BJ (cell line): Measurements from ENCODE around the gene HDAC9. TPM values are rescaled to one million over a fixed set of nuclear protein-coding genes. Genes with fewer than 3 reads are reported as not detected.

ENCODE experiments used
- CTCF ChIA-PET: fragments of 350-600 bp; formaldehyde crosslinking; extraction: SDS; loops from one replicate; lab custom pipeline; 2021; ENCODE audit warnings: antibody characterized with exemption, inconsistent platforms; lab: Yijun Ruan, JAX
- POLR2A ChIA-PET: fragments of 300-600 bp; sonication (Branson Sonifier 250); formaldehyde crosslinking; extraction: SDS; loops from one replicate; lab custom pipeline; 2021; ENCODE audit warnings: antibody characterized with exemption; lab: Charles Lee
- DNase-seq: peaks from one replicate; pipeline ENCODE4 v3.0.0-alpha.2; 2011; ENCODE audit warnings: low read depth
- H3K27me3 ChIP-seq: 2 replicates; pipeline ENCODE4 v1.6.0; 2011; ENCODE audit warnings: low read length; ENCODE audit not compliant: control insufficient read depth, insufficient read depth
- H3K36me3 ChIP-seq: 2 replicates; pipeline ENCODE4 v1.5.1; 2011; ENCODE audit warnings: low read length; ENCODE audit not compliant: control insufficient read depth, insufficient read depth
- H3K4me3 ChIP-seq: 2 replicates; pipeline ENCODE4 v1.5.1; 2011; ENCODE audit warnings: low read depth, mild to moderate bottlenecking, control low read depth, low read length
- polyA plus RNA-seq: library from polyadenylated mRNA; depleted of rRNA; stranded (reverse); fragments of >200 nt; gene quantifications from 2 replicates; pipeline ENCODE4 v1.2.3, GENCODE V29; 2011
- TF ChIP-seq, protein P1 (sequence below): IDR thresholded peaks from 2 replicates; pipeline ENCODE4 v1.5.1; 2011; ENCODE audit warnings: low read depth, mild to moderate bottlenecking, control low read depth, inconsistent platforms, low read length, moderate library complexity; ENCODE audit not compliant: insufficient read depth

HDAC9 gene
- polyA plus RNA-seq, 1 experiment = 14.7 TPM

GRCh38 chr7:18566205-18566604 lies 70.7 kb downstream of the HDAC9 start:
- TF ChIP-seq, protein P1, sequence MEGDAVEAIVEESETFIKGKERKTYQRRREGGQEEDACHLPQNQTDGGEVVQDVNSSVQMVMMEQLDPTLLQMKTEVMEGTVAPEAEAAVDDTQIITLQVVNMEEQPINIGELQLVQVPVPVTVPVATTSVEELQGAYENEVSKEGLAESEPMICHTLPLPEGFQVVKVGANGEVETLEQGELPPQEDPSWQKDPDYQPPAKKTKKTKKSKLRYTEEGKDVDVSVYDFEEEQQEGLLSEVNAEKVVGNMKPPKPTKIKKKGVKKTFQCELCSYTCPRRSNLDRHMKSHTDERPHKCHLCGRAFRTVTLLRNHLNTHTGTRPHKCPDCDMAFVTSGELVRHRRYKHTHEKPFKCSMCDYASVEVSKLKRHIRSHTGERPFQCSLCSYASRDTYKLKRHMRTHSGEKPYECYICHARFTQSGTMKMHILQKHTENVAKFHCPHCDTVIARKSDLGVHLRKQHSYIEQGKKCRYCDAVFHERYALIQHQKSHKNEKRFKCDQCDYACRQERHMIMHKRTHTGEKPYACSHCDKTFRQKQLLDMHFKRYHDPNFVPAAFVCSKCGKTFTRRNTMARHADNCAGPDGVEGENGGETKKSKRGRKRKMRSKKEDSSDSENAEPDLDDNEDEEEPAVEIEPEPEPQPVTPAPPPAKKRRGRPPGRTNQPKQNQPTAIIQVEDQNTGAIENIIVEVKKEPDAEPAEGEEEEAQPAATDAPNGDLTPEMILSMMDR = no peak
- CTCF ChIA-PET = interaction anchor here (1.1 to 1.6 kb wide), 2 partner anchors 141 to 860 kb away, joined by 3 read pairs; no protein-coding TSS in a partner anchor
- no peak overlapping the region for H3K4me3 ChIP-seq
- DNase-seq = no peak
- POLR2A ChIA-PET = no interaction called here
- no peaks in the 10 kb centered on the region for H3K36me3 ChIP-seq
- H3K27me3 ChIP-seq = no peaks in the 10 kb centered on the region

DNA sequence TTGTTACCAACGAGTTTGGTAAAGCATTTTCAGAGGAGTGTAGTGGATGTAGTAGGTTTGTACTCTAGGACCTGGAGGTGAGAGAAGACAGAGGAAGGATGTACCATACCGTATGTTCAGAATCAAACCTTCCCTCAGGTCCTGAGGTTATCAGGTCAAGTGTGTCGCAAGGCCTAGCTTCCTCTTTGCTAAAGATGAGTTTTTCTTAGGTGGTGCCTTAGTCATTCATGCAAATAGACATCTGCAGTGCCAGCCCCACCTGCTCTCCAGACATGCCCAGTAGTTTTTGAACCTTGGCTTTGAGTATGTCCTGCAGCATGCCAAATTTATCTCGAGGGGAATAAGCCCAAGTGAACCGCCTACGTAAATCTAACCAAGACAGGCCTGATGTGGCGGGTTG lies 71.3 kb downstream of the HDAC9 start:
- ChIA-PET CTCF (interaction anchor here (1.1 to 2.2 kb wide), 3 partner anchors 142 to 860 kb away, joined by 3 to 15 read pairs (median 3); no protein-coding TSS in a partner anchor), POLR2A (no interaction called here)
- DNase-seq = no peak
- TF ChIP-seq, protein P1 = no peak
- Histone ChIP-seq H3K27me3 (no peaks in the 10 kb centered on the region), H3K36me3 (no peaks in the 10 kb centered on the region), H3K4me3 (no peak overlapping the region)

DNA sequence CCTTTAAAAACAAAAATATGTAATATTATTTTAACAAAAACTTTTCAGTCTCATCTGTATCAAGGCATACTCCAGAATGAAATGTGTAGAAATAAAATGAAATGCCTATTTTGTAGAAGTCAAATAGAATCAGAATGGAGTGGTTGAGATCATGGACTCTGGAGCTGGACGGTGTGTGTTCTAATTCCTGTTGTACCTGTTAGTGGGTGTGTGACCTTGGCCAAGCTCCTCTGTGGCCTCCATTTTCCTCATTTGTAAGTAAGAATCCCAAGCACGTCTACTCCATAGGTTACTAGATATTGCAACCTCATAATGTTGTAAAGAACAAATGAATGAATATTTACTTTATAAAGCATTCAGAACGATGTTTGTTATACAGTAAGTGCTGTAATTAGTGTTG lies 74.9 kb downstream of the HDAC9 start:
- Histone ChIP-seq H3K27me3 (no peaks in the 10 kb centered on the region), H3K36me3 (no peaks in the 10 kb centered on the region), H3K4me3 (no peak overlapping the region)
- DNase-seq = no peak
- ChIA-PET CTCF (interaction anchor here (0.8 to 8.6 kb wide), 8 partner anchors 10 to 219 kb away, joined by 3 to 110 read pairs (median 4); no protein-coding TSS in a partner anchor), POLR2A (interaction anchor here (0.5 kb wide), 1 partner anchor 186 kb away, joined by 5 read pairs; no protein-coding TSS in a partner anchor)
- TF ChIP-seq, protein P1 = no peak

GRCh38 chr7:18570890-18571478 lies 75.4 kb downstream of the HDAC9 start:
- Histone ChIP-seq H3K36me3 (no peaks in the 10 kb centered on the region), H3K27me3 (no peaks in the 10 kb centered on the region), H3K4me3 (no peak overlapping the region)
- CTCF ChIA-PET = interaction anchor here (0.8 to 8.6 kb wide), 10 partner anchors 9 to 219 kb away, joined by 3 to 110 read pairs (median 4); no protein-coding TSS in a partner anchor
- TF ChIP-seq, protein P1 = peak; percentile 47
- POLR2A ChIA-PET = interaction anchor here (0.5 kb wide), 1 partner anchor 187 kb away, joined by 5 read pairs; no protein-coding TSS in a partner anchor
- DNase-seq = no peak

- POLR2A ChIA-PET = no interaction called here
- CTCF ChIA-PET = interaction anchor here (0.5 to 8.6 kb wide), 6 partner anchors 19 to 1667 kb away, joined by 3 to 110 read pairs (median 3); no protein-coding TSS in a partner anchor
- H3K36me3 ChIP-seq = no peaks in the 10 kb centered on the region
- H3K27me3 ChIP-seq = no peaks in the 10 kb centered on the region
- DNase-seq = no peak
- TF ChIP-seq, protein P1 = no peak
- no peak overlapping the region for H3K4me3 ChIP-seq
Measured at GRCh38 chr7:18572154-18572553, 76.6 kb downstream of the HDAC9 start.
